ENCODE measurements around the gene HECA. TPM values are rescaled to one million over a fixed set of nuclear protein-coding genes. Genes with fewer than 3 reads are reported as not detected.

HECA gene
- total RNA-seq, 1 experiment from 2014 or later = 10.7 TPM

DNA sequence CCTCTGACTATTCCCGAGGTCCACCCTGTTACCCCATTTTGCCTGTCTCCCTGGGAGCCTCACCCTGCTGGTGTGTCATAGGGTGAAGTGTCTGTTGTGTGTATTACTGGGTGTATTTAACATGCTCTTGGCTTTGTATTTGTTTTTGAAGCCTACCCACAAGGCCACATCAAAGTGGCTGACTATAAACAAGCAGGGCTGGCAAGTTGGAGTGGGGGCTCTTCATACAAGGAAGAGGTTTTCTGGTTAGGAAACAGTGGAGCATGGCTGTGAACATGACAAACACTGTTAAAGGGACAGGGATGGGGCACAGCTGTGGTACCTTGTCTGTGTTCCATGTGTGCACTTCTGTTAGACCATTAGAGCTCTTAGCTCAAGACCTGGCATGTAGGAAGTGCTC is 26.3 kb downstream of the HECA start:
- Histone ChIP-seq H3K4me1 (ENCODE audit: control insufficient read depth in 1 of 2, insufficient read depth in 2 of 2, low read length in 2 of 2) (peaks cover 11% of the 10 kb centered on the region in 2 experiments), H3K9ac (ENCODE audit: low read length) (no peak overlapping the region), H4K20me1 (ENCODE audit: insufficient read depth) (no peaks in the 10 kb centered on the region), H3K27me3 (ENCODE audit: insufficient read depth, low read length) (no peaks in the 10 kb centered on the region), H3K9me2 (ENCODE audit: insufficient read depth) (no peaks in the 10 kb centered on the region), H3K27ac (ENCODE audit: low read depth, low read length) (no peak overlapping the region), H3K4me3 (replicated peaks in 1 of 2; ENCODE audit: low read depth in 1 of 2, low read length in 2 of 2) (no peak overlapping the region), H3K4me2 (ENCODE audit: low read length) (peak overlapping the region; percentile 30; the same call in 1 of the 2 replicates), H3K9me3 (ENCODE audit: control insufficient read depth in 1 of 2, insufficient read depth in 1 of 2, low read depth in 1 of 2, low read length in 2 of 2) (no peaks in the 10 kb centered on the region), H2AFZ (ENCODE audit: low read depth, low read length, poor library complexity, severe bottlenecking) (no peak overlapping the region), H3K36me3 (ENCODE audit: control insufficient read depth in 1 of 2, insufficient read depth in 2 of 2, low read length in 2 of 2) (no peaks in the 10 kb centered on the region), H3K79me2 (ENCODE audit: insufficient read depth, low read length) (no peaks in the 10 kb centered on the region)
- intact Hi-C loops (cut with micrococcal nuclease) = no loop called here
- no TSS peak for BruUV-seq (replicated peaks)
- peak; percentile 33 for DNase-seq (ENCODE audit: low read depth, low spot score)
- TF ChIP-seq SRF (IDR thresholded peaks at IDR 0.05; ENCODE audit: low read depth) (no peak), JUND (IDR thresholded peaks at IDR 0.05) (peak; percentile 51), YY1 (IDR thresholded peaks at IDR 0.05; ENCODE audit: extremely low read depth, insufficient replicate concordance, low read depth, low read length) (no peak), ZBTB33 (IDR thresholded peaks at IDR 0.05; ENCODE audit: extremely low read depth, insufficient replicate concordance, low read length) (no peak), ELF1 (IDR thresholded peaks at IDR 0.05; ENCODE audit: borderline replicate concordance, low read depth) (no peak; the same call in 1 of the 2 replicates), TCF7L2 (IDR thresholded peaks at IDR 0.05; ENCODE audit: borderline replicate concordance, extremely low read depth, insufficient read depth, insufficient read length) (peak; percentile 13), ZFX (IDR thresholded peaks at IDR 0.05) (no peak), EZH2 (IDR thresholded peaks at IDR 0.05) (no peak), EZH2phosphoT487 (IDR thresholded peaks at IDR 0.05; ENCODE audit: borderline replicate concordance) (no peak), SP1 (IDR thresholded peaks at IDR 0.05; ENCODE audit: low read depth) (peak; percentile 64), RAD21 (IDR thresholded peaks at IDR 0.05; ENCODE audit: low read depth) (no peak), SIN3A (IDR thresholded peaks at IDR 0.05; ENCODE audit: low read depth) (no peak; the same call in 1 of the 2 replicates), POLR2A (IDR thresholded peaks at IDR 0.05; ENCODE audit: borderline replicate concordance, extremely low read depth, insufficient read depth, insufficient read length) (no peak), CTCF (IDR thresholded peaks at IDR 0.05 in 2 of 3, conservative IDR thresholded peaks at IDR 0.05 in 1 of 3; ENCODE audit: borderline replicate concordance in 1 of 3, insufficient read depth in 1 of 3, low read depth in 2 of 3, low read length in 2 of 3) (no peak), ATF3 (IDR thresholded peaks at IDR 0.05) (no peak), POLR2AphosphoS5 (IDR thresholded peaks at IDR 0.05; ENCODE audit: low read depth, low read length) (no peak), CBX3 (IDR thresholded peaks at IDR 0.05; ENCODE audit: low read depth) (peak; percentile 8), CEBPB (IDR thresholded peaks at IDR 0.05; ENCODE audit: low read depth) (peak; percentile 46; the same call in 1 of the 2 replicates)
- TF ChIP-seq, protein P1, sequence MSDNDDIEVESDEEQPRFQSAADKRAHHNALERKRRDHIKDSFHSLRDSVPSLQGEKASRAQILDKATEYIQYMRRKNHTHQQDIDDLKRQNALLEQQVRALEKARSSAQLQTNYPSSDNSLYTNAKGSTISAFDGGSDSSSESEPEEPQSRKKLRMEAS (IDR thresholded peaks at IDR 0.05) = peak; percentile 46; the same call in 1 of the 2 replicates
- POLR2A ChIA-PET = no interaction called here
- RAD21 ChIA-PET (ENCODE audit: low non-redundant PET in 1 of 2, low total read pairs in 2 of 2, uncharacterized antibody in 2 of 2, unreplicated experiment in 2 of 2) = no interaction called here
- CTCF ChIA-PET = no interaction called here
- peak; percentile 74 for ATAC-seq

Measured in HCT116 (cell line).